Peyer's patch (tissue), 4 donors: Measurements from ENCODE around the gene EP400. TPM values are rescaled to one million over a fixed set of nuclear protein-coding genes. Genes with fewer than 3 reads are reported as not detected.

ENCODE experiments used
- DNase-seq, 3 donors: peaks; one replicate each; pipeline ENCODE4 v3.0.0-alpha.2; 2017 to 2019
- H3K27ac ChIP-seq, 4 donors: fragments of 200-600 bp; sonication (generic); one replicate each; pipeline ENCODE4 v1.5.1; 2016 to 2019
- H3K27me3 ChIP-seq, 2 donors: fragments of 200-600 bp; sonication (generic); one replicate each; pipeline ENCODE4 v1.5.1; 2019
- H3K36me3 ChIP-seq, 3 donors: fragments of 200-600 bp; sonication (generic); one replicate each; pipeline ENCODE4 v1.5.1; 2016 to 2019
- H3K4me1 ChIP-seq, 4 donors: fragments of 200-600 bp; sonication (generic); one replicate each; pipeline ENCODE4 v1.5.1; 2016 to 2019
- H3K4me3 ChIP-seq, 4 donors: fragments of 200-600 bp; sonication (generic); 1 replicate in 3 of 4; 2 replicates in 1 of 4; pipeline ENCODE4 v1.5.1; 2016 to 2019; ENCODE audit warnings: mild to moderate bottlenecking in 1 of 4
- H3K9me3 ChIP-seq, 4 donors: fragments of 200-600 bp; sonication (generic); one replicate each; pipeline ENCODE4 v1.5.1; 2016 to 2019; ENCODE audit warnings: mild to moderate bottlenecking in 1 of 4
- POLR2A ChIP-seq, 2 donors: fragments of 450-650 bp; IDR thresholded peaks; one replicate each; pipeline ENCODE4 v1.5.1; 2017; ENCODE audit warnings: antibody characterized with exemption in 2 of 2, mild to moderate bottlenecking in 2 of 2, moderate library complexity in 2 of 2
- total RNA-seq, 4 donors: library from RNA; depleted of rRNA; stranded (reverse); fragments of >200 nt; gene quantifications; one replicate each; pipeline ENCODE4 v1.1.0, GENCODE V29; 2016
- TF ChIP-seq, protein P1 (sequence below), 6 experiments: fragments of 450-650 bp in 4 of 6; fragments of 200-600 bp in 2 of 6; sonication (generic) in 1 of 6; IDR thresholded peaks; one replicate each; pipeline ENCODE4 v1.5.1; 2017 to 2019; ENCODE audit warnings: antibody characterized with exemption in 6 of 6, mild to moderate bottlenecking in 3 of 6, moderate library complexity in 1 of 6

The EP400 gene
- total RNA-seq, 4 donors from 2014 or later = 22.1 to 60.2 (median 49.2) TPM

GRCh38 chr12:132108211-132108832, 158.6 kb downstream of the EP400 start:
- peaks cover 0 to 39% (median 0%) of the 10 kb centered on the region in 3 donors for H3K36me3 ChIP-seq
- no peaks in the 10 kb centered on the region for H3K9me3 ChIP-seq
- H3K27me3 ChIP-seq = no peaks in the 10 kb centered on the region
- H3K4me3 ChIP-seq = no peak overlapping the region
- TF ChIP-seq POLR2A (IDR thresholded peaks at IDR 0.05) = no peak
- TF ChIP-seq, protein P1, sequence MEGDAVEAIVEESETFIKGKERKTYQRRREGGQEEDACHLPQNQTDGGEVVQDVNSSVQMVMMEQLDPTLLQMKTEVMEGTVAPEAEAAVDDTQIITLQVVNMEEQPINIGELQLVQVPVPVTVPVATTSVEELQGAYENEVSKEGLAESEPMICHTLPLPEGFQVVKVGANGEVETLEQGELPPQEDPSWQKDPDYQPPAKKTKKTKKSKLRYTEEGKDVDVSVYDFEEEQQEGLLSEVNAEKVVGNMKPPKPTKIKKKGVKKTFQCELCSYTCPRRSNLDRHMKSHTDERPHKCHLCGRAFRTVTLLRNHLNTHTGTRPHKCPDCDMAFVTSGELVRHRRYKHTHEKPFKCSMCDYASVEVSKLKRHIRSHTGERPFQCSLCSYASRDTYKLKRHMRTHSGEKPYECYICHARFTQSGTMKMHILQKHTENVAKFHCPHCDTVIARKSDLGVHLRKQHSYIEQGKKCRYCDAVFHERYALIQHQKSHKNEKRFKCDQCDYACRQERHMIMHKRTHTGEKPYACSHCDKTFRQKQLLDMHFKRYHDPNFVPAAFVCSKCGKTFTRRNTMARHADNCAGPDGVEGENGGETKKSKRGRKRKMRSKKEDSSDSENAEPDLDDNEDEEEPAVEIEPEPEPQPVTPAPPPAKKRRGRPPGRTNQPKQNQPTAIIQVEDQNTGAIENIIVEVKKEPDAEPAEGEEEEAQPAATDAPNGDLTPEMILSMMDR (IDR thresholded peaks at IDR 0.05) = no peak
- H3K27ac ChIP-seq = no peak overlapping the region
- H3K4me1 ChIP-seq = no peaks in the 10 kb centered on the region
- DNase-seq = no peak

DNA sequence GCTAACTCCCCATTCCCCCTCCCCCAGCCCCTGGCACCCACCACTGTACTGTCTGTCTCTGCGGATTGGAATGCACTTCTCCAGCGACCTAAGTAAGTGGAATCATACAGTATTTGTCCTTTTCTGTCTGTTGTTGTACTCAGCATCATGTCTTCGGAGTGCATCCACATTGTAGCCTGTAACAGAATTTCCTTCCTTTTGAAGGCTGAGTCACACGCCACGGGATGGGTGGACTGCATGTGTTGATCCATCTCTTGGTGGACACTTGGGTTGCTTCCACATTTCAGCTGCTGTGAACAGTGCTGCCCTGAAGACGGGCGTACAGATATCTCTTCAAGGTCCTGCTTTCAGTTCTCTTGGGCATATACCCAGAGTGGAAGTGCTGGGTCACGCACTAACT, 160.0 kb downstream of the EP400 start:
- no peak for DNase-seq
- Histone ChIP-seq H3K27me3 (no peaks in the 10 kb centered on the region), H3K4me1 (no peaks in the 10 kb centered on the region), H3K4me3 (no peak overlapping the region), H3K27ac (no peak overlapping the region), H3K36me3 (peaks cover 0 to 49% (median 0%) of the 10 kb centered on the region in 3 donors), H3K9me3 (no peaks in the 10 kb centered on the region)
- TF ChIP-seq, protein P1 (IDR thresholded peaks at IDR 0.05) = no peak
- TF ChIP-seq POLR2A (IDR thresholded peaks at IDR 0.05) = no peak

GRCh38 chr12:132110677-132111076, 160.9 kb downstream of the EP400 start:
- no peaks in the 10 kb centered on the region for H3K27me3 ChIP-seq
- H3K4me1 ChIP-seq = no peaks in the 10 kb centered on the region
- H3K27ac ChIP-seq = no peak overlapping the region
- no peak for DNase-seq
- peaks cover 0 to 57% (median 0%) of the 10 kb centered on the region in 3 donors for H3K36me3 ChIP-seq
- no peaks in the 10 kb centered on the region for H3K9me3 ChIP-seq
- no peak overlapping the region for H3K4me3 ChIP-seq
- no peak for TF ChIP-seq POLR2A (IDR thresholded peaks at IDR 0.05)
- TF ChIP-seq, protein P1 (IDR thresholded peaks at IDR 0.05) = no peak

DNA sequence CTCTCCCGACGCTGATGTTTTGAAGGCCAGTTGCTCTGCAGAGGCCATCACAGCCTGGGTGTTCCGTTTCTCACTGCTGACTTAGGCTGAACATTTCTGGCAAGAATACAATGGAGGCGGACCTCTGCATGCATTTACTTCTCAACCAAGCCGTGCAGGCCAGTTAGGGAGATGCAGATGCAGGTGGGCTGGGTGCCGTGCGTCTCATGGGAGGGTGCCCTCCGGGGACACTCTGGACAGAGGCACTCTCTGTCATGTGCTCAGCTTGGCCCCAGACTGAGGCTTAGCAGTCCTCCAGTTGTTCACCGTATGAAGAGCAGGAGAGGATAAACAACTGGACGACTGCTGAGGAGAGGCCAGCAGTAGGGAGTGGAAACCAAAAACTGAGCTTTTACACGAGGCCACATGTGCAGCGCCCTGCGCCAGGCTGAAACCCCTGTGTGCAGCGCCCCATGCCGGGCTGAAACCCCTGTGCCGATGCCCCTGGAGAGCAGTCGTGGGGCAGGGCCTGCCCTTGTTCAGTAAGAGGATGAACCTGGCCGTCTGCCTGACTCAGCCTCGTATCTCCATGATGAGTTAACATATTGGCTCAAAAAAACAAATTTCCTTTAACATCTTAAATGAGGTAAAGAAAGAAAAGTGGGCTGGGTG, 162.0 kb downstream of the EP400 start:
- Histone ChIP-seq H3K27me3 (no peaks in the 10 kb centered on the region), H3K27ac (no peak overlapping the region), H3K9me3 (no peaks in the 10 kb centered on the region), H3K4me3 (no peak overlapping the region), H3K4me1 (no peaks in the 10 kb centered on the region), H3K36me3 (peaks cover 0 to 66% (median 0%) of the 10 kb centered on the region in 3 donors)
- no peak for DNase-seq
- TF ChIP-seq POLR2A (IDR thresholded peaks at IDR 0.05) = no peak
- TF ChIP-seq, protein P1 (IDR thresholded peaks at IDR 0.05) = no peak

DNA sequence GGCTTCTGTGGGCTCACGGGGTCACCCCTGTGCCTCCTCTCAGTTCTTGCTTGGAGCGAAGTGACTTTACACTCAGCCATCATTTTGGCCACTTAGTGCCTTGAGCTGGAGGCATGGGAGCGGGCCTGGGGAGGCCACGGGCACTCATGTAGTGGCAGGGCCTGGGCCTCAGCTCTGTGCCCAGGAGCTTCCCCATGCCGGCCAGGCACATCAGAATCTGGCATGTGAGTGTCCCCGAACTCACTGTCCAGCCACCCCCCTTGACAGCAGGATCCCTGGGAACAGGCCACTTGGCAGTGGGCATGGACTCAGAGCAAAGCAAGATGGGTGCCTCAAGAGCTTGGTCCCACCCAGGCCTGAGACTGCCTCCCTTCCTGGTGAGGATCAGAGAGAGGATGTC, 164.9 kb downstream of the EP400 start:
- no peak for DNase-seq
- Histone ChIP-seq H3K36me3 (peaks cover 0 to 67% (median 0%) of the 10 kb centered on the region in 3 donors), H3K27me3 (no peaks in the 10 kb centered on the region), H3K9me3 (no peaks in the 10 kb centered on the region), H3K27ac (no peak overlapping the region), H3K4me1 (no peaks in the 10 kb centered on the region), H3K4me3 (no peak overlapping the region)
- no peak for TF ChIP-seq POLR2A (IDR thresholded peaks at IDR 0.05)
- TF ChIP-seq, protein P1 (IDR thresholded peaks at IDR 0.05) = no peak
